Measurements from ENCODE around the gene MRC1. TPM values are rescaled to one million over a fixed set of nuclear protein-coding genes. Genes with fewer than 3 reads are reported as not detected.
"Not testable (repeated sequence)": the region's sequence is repeated elsewhere in the genome, so short reads cannot be mapped to it uniquely, and the experiment has no call there.

MRC1 gene
- total and polyA plus RNA-seq, 2 of the 13 experiments (the other 11 are each of a cell fraction or from before 2014, with no cell fraction given): not detected

DNA sequence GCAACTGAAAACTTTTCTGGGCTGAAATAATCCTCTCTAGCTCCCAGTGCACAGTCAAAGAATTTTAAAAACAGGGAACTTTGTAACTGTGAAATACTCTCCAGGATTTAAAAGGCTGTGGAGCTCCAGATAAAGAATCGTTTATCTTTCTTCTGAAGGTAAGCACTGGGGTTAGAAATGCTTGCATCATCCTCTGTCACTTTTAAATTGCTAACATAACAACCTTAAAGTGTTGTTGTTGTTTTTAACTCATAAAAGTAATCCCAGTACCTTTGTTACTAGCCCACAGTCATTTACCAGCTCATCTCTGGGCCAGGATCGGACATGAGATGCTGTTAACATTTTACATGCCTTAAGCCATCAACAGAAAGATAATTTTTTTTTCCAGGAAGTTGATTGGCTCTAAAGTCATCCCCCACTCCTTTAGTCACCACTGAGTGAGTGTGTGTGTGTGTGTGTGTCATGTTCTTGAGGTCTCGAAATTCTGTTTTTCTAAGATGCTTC, 142.8 kb downstream of the MRC1 start, which contains the start of gene SLC39A12 (continued):
- TF ChIP-seq, protein P1, sequence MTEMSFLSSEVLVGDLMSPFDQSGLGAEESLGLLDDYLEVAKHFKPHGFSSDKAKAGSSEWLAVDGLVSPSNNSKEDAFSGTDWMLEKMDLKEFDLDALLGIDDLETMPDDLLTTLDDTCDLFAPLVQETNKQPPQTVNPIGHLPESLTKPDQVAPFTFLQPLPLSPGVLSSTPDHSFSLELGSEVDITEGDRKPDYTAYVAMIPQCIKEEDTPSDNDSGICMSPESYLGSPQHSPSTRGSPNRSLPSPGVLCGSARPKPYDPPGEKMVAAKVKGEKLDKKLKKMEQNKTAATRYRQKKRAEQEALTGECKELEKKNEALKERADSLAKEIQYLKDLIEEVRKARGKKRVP (CRISPR knock-in tag; IDR thresholded peaks at IDR 0.05): no peak
- no peak for TF ChIP-seq ZNF83 (CRISPR knock-in tag; IDR thresholded peaks at IDR 0.05; ENCODE audit: borderline replicate concordance)
- no peak for TF ChIP-seq SRSF4 (IDR thresholded peaks at IDR 0.05; ENCODE audit: low read depth, low read length, poor library complexity, severe bottlenecking)
- no peak for TF ChIP-seq ZNF7 (CRISPR knock-in tag; IDR thresholded peaks at IDR 0.05)

DNA sequence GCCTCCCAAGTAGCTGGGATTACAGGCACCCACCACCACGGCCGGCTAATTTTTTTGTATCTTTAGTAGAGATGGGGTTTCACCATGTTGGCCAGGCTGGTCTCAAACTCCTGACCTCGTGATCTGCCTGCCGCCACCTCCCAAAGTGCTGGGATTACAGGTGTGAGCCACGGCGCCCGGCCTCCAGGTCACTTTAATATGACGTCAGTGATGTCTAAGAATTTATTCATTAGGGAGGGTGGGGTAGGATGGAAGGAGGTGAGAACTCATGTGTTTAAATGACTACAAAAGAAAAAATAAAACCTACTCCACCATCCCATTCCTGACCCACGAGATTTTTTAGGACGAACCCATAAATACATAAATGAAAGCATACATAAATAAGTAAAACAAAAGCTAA, 145.2 kb downstream of the MRC1 start:
- H4K20me1 ChIP-seq (ENCODE audit: insufficient read depth, low read length); H3K4me1 ChIP-seq (ENCODE audit: insufficient read depth, low read length); DNase-seq (ENCODE audit: low spot score); H3K4me3 ChIP-seq (replicated peaks in 1 of 3; ENCODE audit: insufficient read depth in 1 of 3, low read depth in 2 of 3, low read length in 3 of 3); BruUV-seq (replicated peaks); in situ Hi-C loops (cut with HindIII; ENCODE audit: extremely low pct_ligation_motif_present, low pct_unique_long_range_greater_than_20kb); H3K27ac ChIP-seq (ENCODE audit: extremely low read length, insufficient read depth, low read length); H3K79me2 ChIP-seq (ENCODE audit: insufficient read depth, low read length); FAIRE-seq; POLR2A ChIA-PET; H2AFZ ChIP-seq (ENCODE audit: low read length); H3K4me2 ChIP-seq (ENCODE audit: low read depth, low read length); intact Hi-C loops (cut with micrococcal nuclease; ENCODE audit: unreplicated experiment); H3K9me3 ChIP-seq (ENCODE audit: low read length); ATAC-seq; H3K36me3 ChIP-seq (replicated peaks in 1 of 2; ENCODE audit: control insufficient read depth in 1 of 2, insufficient read depth in 2 of 2, low read length in 2 of 2); H3K9ac ChIP-seq (ENCODE audit: insufficient read depth, low read depth, low read length); CTCF ChIA-PET (ENCODE audit: low intra/inter-chr PET ratio, low total read pairs); TF ChIP-seq CREB1, ATF7 (CRISPR knock-in tag; IDR thresholded peaks at IDR 0.05): not testable (repeated sequence)
- peaks cover 0 to 18% of the 10 kb centered on the region in 2 experiments; a peak in 3 of 5 replicates for H3K27me3 ChIP-seq (ENCODE audit: control insufficient read depth in 1 of 2, insufficient read depth in 2 of 2, low read length in 2 of 2)
- TF ChIP-seq CREB1 (IDR thresholded peaks at IDR 0.05) (peak; percentile 84), ATF7 (IDR thresholded peaks at IDR 0.05) (peak; percentile 86)
- 19% methylated on average over 10 of the region's 10 CpGs for WGBS (ENCODE audit: low lambda C conversion rate)

Data from HepG2 (cell line).